NCI-H524 (cell line): ENCODE results near the gene RPS17.
"Not testable (repeated sequence)": the region's sequence is repeated elsewhere in the genome, so short reads cannot be mapped to it uniquely, and the experiment has no call there.

ENCODE experiments used
- DNase-seq, 2 experiments: peaks; one replicate each; lab custom pipeline; 2025; lab: John Stamatoyannopoulos, UW

The RPS17 gene

GRCh38 chr15:82507087-82507486 lies 33.2 kb downstream of the RPS17 start:
- DNase-seq: not testable (repeated sequence)

GRCh38 chr15:82505842-82506241 lies 34.4 kb downstream of the RPS17 start:
- not testable (repeated sequence) for DNase-seq

GRCh38 chr15:82504074-82504473 lies 36.2 kb downstream of the RPS17 start:
- DNase-seq: not testable (repeated sequence)

- not testable (repeated sequence) for DNase-seq
Observed at GRCh38 chr15:82502700-82503339, 37.4 kb downstream of the RPS17 start.

- not testable (repeated sequence) for DNase-seq
Observed at GRCh38 chr15:82500772-82501171, 39.5 kb downstream of the RPS17 start.

GRCh38 chr15:82497978-82498377 lies 42.3 kb downstream of the RPS17 start:
- DNase-seq: not testable (repeated sequence)

- not testable (repeated sequence) for DNase-seq
Observed at GRCh38 chr15:82488250-82488649, 52.0 kb downstream of the RPS17 start.

- DNase-seq: not testable (repeated sequence)
Observed at GRCh38 chr15:82487045-82487444, 53.2 kb downstream of the RPS17 start.
